Measurements from ENCODE around the gene CLDN34. TPM values are rescaled to one million over a fixed set of nuclear protein-coding genes. Genes with fewer than 3 reads are reported as not detected.

Gene CLDN34
- total and polyA plus RNA-seq, 12 donors, result not detected

DNA sequence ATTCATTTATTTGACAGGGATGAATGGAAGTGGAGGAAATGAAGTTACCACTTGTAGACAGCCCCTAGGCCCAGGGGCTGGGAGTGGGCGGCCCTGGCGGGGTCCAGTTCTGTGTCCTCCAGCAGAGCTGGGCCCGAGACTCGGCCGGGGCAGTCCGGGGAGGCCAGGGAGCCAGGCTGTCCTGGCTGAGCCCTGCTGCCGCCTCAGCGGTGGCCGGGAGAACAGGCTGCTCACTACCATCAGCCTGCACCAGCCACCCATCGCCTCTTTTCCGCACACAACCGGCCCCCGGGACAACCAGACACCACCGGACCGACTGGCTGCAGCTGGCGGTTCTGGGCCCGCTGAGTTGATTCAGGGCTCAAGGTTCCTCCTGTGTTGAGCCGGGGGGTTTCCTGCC lies 25.6 kb downstream of the CLDN34 start:
- Histone ChIP-seq H3K36me3 (no peaks in the 10 kb centered on the region), H3K27ac (no peak overlapping the region), H3K27me3 (no peaks in the 10 kb centered on the region), H3K4me3 (no peak overlapping the region), H3K9me3 (no peaks in the 10 kb centered on the region), H3K4me1 (peaks cover 0 to 4% (median 0%) of the 10 kb centered on the region in 9 donors)
- TF ChIP-seq, protein P1, sequence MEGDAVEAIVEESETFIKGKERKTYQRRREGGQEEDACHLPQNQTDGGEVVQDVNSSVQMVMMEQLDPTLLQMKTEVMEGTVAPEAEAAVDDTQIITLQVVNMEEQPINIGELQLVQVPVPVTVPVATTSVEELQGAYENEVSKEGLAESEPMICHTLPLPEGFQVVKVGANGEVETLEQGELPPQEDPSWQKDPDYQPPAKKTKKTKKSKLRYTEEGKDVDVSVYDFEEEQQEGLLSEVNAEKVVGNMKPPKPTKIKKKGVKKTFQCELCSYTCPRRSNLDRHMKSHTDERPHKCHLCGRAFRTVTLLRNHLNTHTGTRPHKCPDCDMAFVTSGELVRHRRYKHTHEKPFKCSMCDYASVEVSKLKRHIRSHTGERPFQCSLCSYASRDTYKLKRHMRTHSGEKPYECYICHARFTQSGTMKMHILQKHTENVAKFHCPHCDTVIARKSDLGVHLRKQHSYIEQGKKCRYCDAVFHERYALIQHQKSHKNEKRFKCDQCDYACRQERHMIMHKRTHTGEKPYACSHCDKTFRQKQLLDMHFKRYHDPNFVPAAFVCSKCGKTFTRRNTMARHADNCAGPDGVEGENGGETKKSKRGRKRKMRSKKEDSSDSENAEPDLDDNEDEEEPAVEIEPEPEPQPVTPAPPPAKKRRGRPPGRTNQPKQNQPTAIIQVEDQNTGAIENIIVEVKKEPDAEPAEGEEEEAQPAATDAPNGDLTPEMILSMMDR (IDR thresholded peaks at IDR 0.05), result no peak
- ATAC-seq (no peak), DNase-seq (no peak)
- intact Hi-C loops (cut with DNase I), result loop anchor here in 4 of 10 donors (5.0 to 10.0 kb wide), 2 partner anchors 105 to 108 kb away; no protein-coding TSS in a partner anchor
- WGBS, 2 donors, result 93 to 98% methylated on average over 3 to 18 of the region's 18 CpGs

- Histone ChIP-seq H3K36me3 (no peaks in the 10 kb centered on the region), H3K27me3 (peaks cover 0 to 4% (median 0%) of the 10 kb centered on the region in 7 donors), H3K9me3 (no peaks in the 10 kb centered on the region), H3K4me1 (peaks cover 0 to 4% (median 0%) of the 10 kb centered on the region in 9 donors), H3K27ac (no peak overlapping the region), H3K4me3 (no peak overlapping the region)
- intact Hi-C loops (cut with DNase I), result loop anchor here in 9 of 10 donors (1.0 to 10.0 kb wide), 4 partner anchors 111 to 123 kb away; no protein-coding TSS in a partner anchor
- TF ChIP-seq, protein P1 (IDR thresholded peaks at IDR 0.05), result peak; percentile 84 to 97 (median 91)
- DNase-seq (peak; percentile 82 to 86), ATAC-seq (peak; percentile 78 to 97 (median 93))
- 15 to 21% methylated on average over 18 of the region's 18 CpGs for WGBS, 2 donors
These were observed 28.7 kb downstream of the CLDN34 start for GRCh38 chrX:9995855-9996339.

GRCh38 chrX:9997041-9997440 lies 29.9 kb downstream of the CLDN34 start:
- TF ChIP-seq, protein P1 (IDR thresholded peaks at IDR 0.05), result no peak
- WGBS, 2 donors, result 91 to 96% methylated on average over 9 of the region's 9 CpGs
- intact Hi-C loops (cut with DNase I), result loop anchor here in 7 of 10 donors (2.0 to 10.0 kb wide), 3 partner anchors 112 to 120 kb away; no protein-coding TSS in a partner anchor
- Histone ChIP-seq H3K4me1 (peaks cover 0 to 4% (median 0%) of the 10 kb centered on the region in 9 donors), H3K9me3 (no peaks in the 10 kb centered on the region), H3K27ac (no peak overlapping the region), H3K4me3 (no peak overlapping the region), H3K27me3 (peaks cover 0 to 8% (median 0%) of the 10 kb centered on the region in 7 donors), H3K36me3 (no peaks in the 10 kb centered on the region)
- ATAC-seq (peak in 1 of 8 donors; percentile 16), DNase-seq (no peak)

- intact Hi-C loops (cut with DNase I), result loop anchor here in 7 of 10 donors (2.0 to 10.0 kb wide), 3 partner anchors 113 to 120 kb away; no protein-coding TSS in a partner anchor
- ATAC-seq, result peak in 6 of 8 donors; percentile 57 to 85 (median 79)
- Histone ChIP-seq H3K4me3 (no peak overlapping the region), H3K27me3 (peaks cover 0 to 8% (median 0%) of the 10 kb centered on the region in 7 donors), H3K9me3 (no peaks in the 10 kb centered on the region), H3K4me1 (peaks cover 0 to 4% (median 0%) of the 10 kb centered on the region in 9 donors), H3K36me3 (no peaks in the 10 kb centered on the region), H3K27ac (no peak overlapping the region)
- peak in 1 of 2 donors; percentile 29 for DNase-seq
- 79 to 80% methylated on average over 8 of the region's 8 CpGs for WGBS, 2 donors
- TF ChIP-seq, protein P1 (IDR thresholded peaks at IDR 0.05), result no peak
These were observed 30.4 kb downstream of the CLDN34 start for GRCh38 chrX:9997524-9997923.

Measured in heart right ventricle (tissue), 16 donors.